Neural cell (in vitro differentiated cells): Measurements from ENCODE around the gene FADS1.

Experiments used
- CTCF ChIP-seq: fragments of 450-650 bp; IDR thresholded peaks from 2 replicates; pipeline ENCODE4 v1.5.1; 2014; ENCODE audit warnings: antibody characterized with exemption, mild to moderate bottlenecking, moderate library complexity; ENCODE audit not compliant: poor library complexity, severe bottlenecking
- EP300 ChIP-seq: fragments of 450-650 bp; conservative IDR thresholded peaks from 2 replicates; pipeline ENCODE4 v1.6.1; 2014; ENCODE audit warnings: antibody characterized with exemption, mild to moderate bottlenecking, moderate library complexity; ENCODE audit not compliant: poor library complexity, severe bottlenecking
- EZH2 ChIP-seq: fragments of 200-600, 300-800 bp; shearing (Covaris generic), sonication (generic); IDR thresholded peaks from 2 replicates; pipeline ENCODE4 v1.6.1; 2014; ENCODE audit warnings: antibody characterized with exemption, low read length, borderline replicate concordance, mild to moderate bottlenecking; ENCODE audit not compliant: insufficient read depth, poor library complexity, severe bottlenecking
- TAF1 ChIP-seq: IDR thresholded peaks from 2 replicates; pipeline ENCODE4 v1.6.1; 2012; ENCODE audit warnings: low read depth
- TF ChIP-seq, protein P1 (sequence below): IDR thresholded peaks from 2 replicates; pipeline ENCODE4 v1.6.1; 2012; ENCODE audit warnings: borderline replicate concordance

DNA sequence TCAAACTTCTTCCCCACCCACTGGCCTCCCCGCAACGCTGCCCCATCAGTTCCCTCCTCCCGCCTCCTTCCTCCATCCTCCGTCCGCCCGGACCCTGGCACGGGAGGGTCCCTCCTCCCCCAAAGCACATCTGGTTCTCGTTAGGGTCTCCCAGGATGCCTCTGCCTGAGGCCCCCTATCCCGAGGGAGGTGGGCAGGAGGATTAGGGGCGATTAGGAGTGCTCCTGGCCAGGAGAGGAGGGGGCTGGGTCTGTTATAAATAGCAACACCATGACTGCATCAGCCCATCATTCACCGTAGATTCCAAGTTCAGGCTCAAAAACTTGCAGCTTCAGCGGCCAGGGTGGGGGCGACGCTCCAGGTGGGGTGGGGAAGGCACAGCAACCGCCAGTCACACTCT is 54.0 kb downstream of the FADS1 start:
- TF ChIP-seq CTCF (no peak), EZH2 (no peak), TAF1 (no peak), EP300 (no peak)
- TF ChIP-seq, protein P1, sequence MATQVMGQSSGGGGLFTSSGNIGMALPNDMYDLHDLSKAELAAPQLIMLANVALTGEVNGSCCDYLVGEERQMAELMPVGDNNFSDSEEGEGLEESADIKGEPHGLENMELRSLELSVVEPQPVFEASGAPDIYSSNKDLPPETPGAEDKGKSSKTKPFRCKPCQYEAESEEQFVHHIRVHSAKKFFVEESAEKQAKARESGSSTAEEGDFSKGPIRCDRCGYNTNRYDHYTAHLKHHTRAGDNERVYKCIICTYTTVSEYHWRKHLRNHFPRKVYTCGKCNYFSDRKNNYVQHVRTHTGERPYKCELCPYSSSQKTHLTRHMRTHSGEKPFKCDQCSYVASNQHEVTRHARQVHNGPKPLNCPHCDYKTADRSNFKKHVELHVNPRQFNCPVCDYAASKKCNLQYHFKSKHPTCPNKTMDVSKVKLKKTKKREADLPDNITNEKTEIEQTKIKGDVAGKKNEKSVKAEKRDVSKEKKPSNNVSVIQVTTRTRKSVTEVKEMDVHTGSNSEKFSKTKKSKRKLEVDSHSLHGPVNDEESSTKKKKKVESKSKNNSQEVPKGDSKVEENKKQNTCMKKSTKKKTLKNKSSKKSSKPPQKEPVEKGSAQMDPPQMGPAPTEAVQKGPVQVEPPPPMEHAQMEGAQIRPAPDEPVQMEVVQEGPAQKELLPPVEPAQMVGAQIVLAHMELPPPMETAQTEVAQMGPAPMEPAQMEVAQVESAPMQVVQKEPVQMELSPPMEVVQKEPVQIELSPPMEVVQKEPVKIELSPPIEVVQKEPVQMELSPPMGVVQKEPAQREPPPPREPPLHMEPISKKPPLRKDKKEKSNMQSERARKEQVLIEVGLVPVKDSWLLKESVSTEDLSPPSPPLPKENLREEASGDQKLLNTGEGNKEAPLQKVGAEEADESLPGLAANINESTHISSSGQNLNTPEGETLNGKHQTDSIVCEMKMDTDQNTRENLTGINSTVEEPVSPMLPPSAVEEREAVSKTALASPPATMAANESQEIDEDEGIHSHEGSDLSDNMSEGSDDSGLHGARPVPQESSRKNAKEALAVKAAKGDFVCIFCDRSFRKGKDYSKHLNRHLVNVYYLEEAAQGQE: no peak
